ENCODE results near the gene LAIR2. TPM values are rescaled to one million over a fixed set of nuclear protein-coding genes. Genes with fewer than 3 reads are reported as not detected.
A peak's percentile ranks its signal among the peaks of the same experiment; 100 is the strongest.

The LAIR2 gene
- total and polyA plus RNA-seq, 2 of the 13 experiments (the other 11 are each of a cell fraction or from before 2014, with no cell fraction given): 1.3 to 1.9 TPM

GRCh38 chr19:54464630-54465425, 37.8 kb upstream of the LAIR2 start (continued):
- TF ChIP-seq ZNF646 (CRISPR knock-in tag; IDR thresholded peaks at IDR 0.05): no peak
- TF ChIP-seq TRIM22 (IDR thresholded peaks at IDR 0.05): no peak
- no peak for TF ChIP-seq RBM22 (optimal IDR thresholded peaks at IDR 0.05; ENCODE audit: low read length)
- TF ChIP-seq AKAP8 (CRISPR knock-in tag; IDR thresholded peaks at IDR 0.05): no peak
- no peak for TF ChIP-seq SRF (IDR thresholded peaks at IDR 0.05; ENCODE audit: low read depth, low read length)
- no peak for TF ChIP-seq ZSCAN22 (CRISPR knock-in tag; IDR thresholded peaks at IDR 0.05)
- TF ChIP-seq NFYC (CRISPR knock-in tag; IDR thresholded peaks at IDR 0.05): no peak
- TF ChIP-seq ZNF770 (CRISPR knock-in tag; IDR thresholded peaks at IDR 0.05): 0 out of 2 replicates have a peak, but pooled peaks have one; percentile 24
- TF ChIP-seq ZMYM3 (CRISPR knock-in tag; IDR thresholded peaks at IDR 0.05): no peak
- TF ChIP-seq KLF13 (CRISPR knock-in tag; IDR thresholded peaks at IDR 0.05): no peak
- TF ChIP-seq ZNF564 (CRISPR knock-in tag; IDR thresholded peaks at IDR 0.05): no peak
- TF ChIP-seq ZNF432 (CRISPR knock-in tag; IDR thresholded peaks at IDR 0.05; ENCODE audit: borderline replicate concordance): no peak
- peak; percentile 72; the same call in 1 of the 2 replicates for TF ChIP-seq ZNF766 (CRISPR knock-in tag; IDR thresholded peaks at IDR 0.05; ENCODE audit: borderline replicate concordance)
- TF ChIP-seq ZHX1 (CRISPR knock-in tag; IDR thresholded peaks at IDR 0.05; ENCODE audit: low read depth): no peak
- TF ChIP-seq JDP2 (CRISPR knock-in tag; IDR thresholded peaks at IDR 0.05; ENCODE audit: borderline replicate concordance): no peak
- TF ChIP-seq ZNF333 (CRISPR knock-in tag; IDR thresholded peaks at IDR 0.05; ENCODE audit: borderline replicate concordance): no peak
- TF ChIP-seq NCOA1 (CRISPR knock-in tag; IDR thresholded peaks at IDR 0.05): no peak
